Sigmoid colon (tissue), 7 donors: ENCODE data around the gene AGPAT2. TPM values are rescaled to one million over a fixed set of nuclear protein-coding genes. Genes with fewer than 3 reads are reported as not detected.

ENCODE experiments used
- DNase-seq: peaks from one replicate; pipeline ENCODE4 v3.0.0-alpha.2; 2019
- H3K27ac ChIP-seq, 4 donors: fragments of 200-600 bp; sonication (generic); one replicate each; pipeline ENCODE4 v1.5.1; 2016 to 2019; ENCODE audit warnings: mild to moderate bottlenecking in 1 of 4
- H3K27me3 ChIP-seq, 3 donors: fragments of 200-600 bp; sonication (generic); one replicate each; pipeline ENCODE4 v1.5.1; 2019; ENCODE audit warnings: mild to moderate bottlenecking in 1 of 3
- H3K36me3 ChIP-seq, 4 donors: fragments of 200-600 bp; sonication (generic); one replicate each; pipeline ENCODE4 v1.5.1; 2016 to 2019
- H3K4me1 ChIP-seq, 4 donors: fragments of 200-600 bp; sonication (generic); one replicate each; pipeline ENCODE4 v1.5.1; 2017 to 2019
- H3K4me3 ChIP-seq, 4 donors: fragments of 200-600 bp; sonication (generic); one replicate each; pipeline ENCODE4 v1.5.1; 2017 to 2019; ENCODE audit warnings: mild to moderate bottlenecking in 2 of 4, moderate library complexity in 1 of 4
- H3K9me3 ChIP-seq, 4 donors: fragments of 200-600 bp in 3 of 4; sonication (generic) in 3 of 4; one replicate each; pipeline versions ENCODE4 v1.5.1 to v1.6.1; 2013 to 2019
- CTCF ChIP-seq, 4 experiments: fragments of 450-650 bp in 3 of 4; fragments of 200-600 bp in 1 of 4; IDR thresholded peaks; one replicate each; pipeline ENCODE4 v1.5.1; 2016 to 2019; ENCODE audit warnings: antibody characterized with exemption in 4 of 4, mild to moderate bottlenecking in 3 of 4, moderate library complexity in 2 of 4
- EP300 ChIP-seq, 4 donors: sonication (generic); formaldehyde crosslinking; IDR thresholded peaks; one replicate each; pipeline ENCODE4 v1.6.1; 2017; ENCODE audit warnings: antibody characterized with exemption in 4 of 4
- POLR2A ChIP-seq, 2 donors: fragments of 450-650 bp; IDR thresholded peaks; one replicate each; pipeline ENCODE4 v1.6.1; 2016; ENCODE audit warnings: antibody characterized with exemption in 2 of 2, mild to moderate bottlenecking in 2 of 2, moderate library complexity in 2 of 2
- POLR2AphosphoS5 ChIP-seq, 4 donors: sonication (generic); formaldehyde crosslinking; IDR thresholded peaks; one replicate each; pipeline ENCODE4 v1.6.1; 2017; ENCODE audit warnings: antibody characterized with exemption in 4 of 4
- WGBS, 2 donors: extraction: QIAGEN DNeasy Blood & Tissue Kit; methylation state at CpG; one replicate each; pipeline ENCODE4 v1.1.7; 2013; 5-methylcytosine and 5-hydroxymethylcytosine counted together
- intact Hi-C: fragments of 100-400 bp; cut with DNase I; formaldehyde crosslinking; loops from one replicate; pipeline ENCODE4 v1.15.1; 2023
- polyA plus RNA-seq, 3 donors: library from polyadenylated mRNA; stranded (reverse); fragments of 200-250 nt; gene quantifications; one replicate each; pipeline ENCODE4 v1.2.3, GENCODE V29; 2013
- total RNA-seq, 4 donors: library from RNA; depleted of rRNA; stranded (reverse); fragments of >200 nt; gene quantifications; one replicate each; pipeline ENCODE4 v1.1.0, GENCODE V29; 2016
- donor health status: healthy with polysubstance abuse.
- donor health status: Bipolar disorder and iron deficiency.
- donor health status: healthy.

The AGPAT2 gene
- total and polyA plus RNA-seq, 7 donors, result 28.0 to 345 (median 62.4) TPM

- Histone ChIP-seq H3K27me3 (peaks cover 0 to 21% (median 4%) of the 10 kb centered on the region in 3 donors), H3K27ac (no peak overlapping the region), H3K36me3 (peaks cover 0 to 36% (median 5%) of the 10 kb centered on the region in 4 donors), H3K9me3 (no peaks in the 10 kb centered on the region), H3K4me3 (no peak overlapping the region), H3K4me1 (peaks cover 0 to 7% (median 0%) of the 10 kb centered on the region in 4 donors)
- WGBS, 2 donors, result 79 to 84% methylated on average over 26 of the region's 26 CpGs
- TF ChIP-seq POLR2AphosphoS5 (IDR thresholded peaks at IDR 0.05) (no peak), POLR2A (IDR thresholded peaks at IDR 0.05) (no peak), EP300 (IDR thresholded peaks at IDR 0.05) (no peak), CTCF (IDR thresholded peaks at IDR 0.05) (no peak)
- intact Hi-C loops, result no loop called here
- DNase-seq, result no peak
Measured at GRCh38 chr9:136673975-136674785, 13.1 kb downstream of the AGPAT2 start.

DNA sequence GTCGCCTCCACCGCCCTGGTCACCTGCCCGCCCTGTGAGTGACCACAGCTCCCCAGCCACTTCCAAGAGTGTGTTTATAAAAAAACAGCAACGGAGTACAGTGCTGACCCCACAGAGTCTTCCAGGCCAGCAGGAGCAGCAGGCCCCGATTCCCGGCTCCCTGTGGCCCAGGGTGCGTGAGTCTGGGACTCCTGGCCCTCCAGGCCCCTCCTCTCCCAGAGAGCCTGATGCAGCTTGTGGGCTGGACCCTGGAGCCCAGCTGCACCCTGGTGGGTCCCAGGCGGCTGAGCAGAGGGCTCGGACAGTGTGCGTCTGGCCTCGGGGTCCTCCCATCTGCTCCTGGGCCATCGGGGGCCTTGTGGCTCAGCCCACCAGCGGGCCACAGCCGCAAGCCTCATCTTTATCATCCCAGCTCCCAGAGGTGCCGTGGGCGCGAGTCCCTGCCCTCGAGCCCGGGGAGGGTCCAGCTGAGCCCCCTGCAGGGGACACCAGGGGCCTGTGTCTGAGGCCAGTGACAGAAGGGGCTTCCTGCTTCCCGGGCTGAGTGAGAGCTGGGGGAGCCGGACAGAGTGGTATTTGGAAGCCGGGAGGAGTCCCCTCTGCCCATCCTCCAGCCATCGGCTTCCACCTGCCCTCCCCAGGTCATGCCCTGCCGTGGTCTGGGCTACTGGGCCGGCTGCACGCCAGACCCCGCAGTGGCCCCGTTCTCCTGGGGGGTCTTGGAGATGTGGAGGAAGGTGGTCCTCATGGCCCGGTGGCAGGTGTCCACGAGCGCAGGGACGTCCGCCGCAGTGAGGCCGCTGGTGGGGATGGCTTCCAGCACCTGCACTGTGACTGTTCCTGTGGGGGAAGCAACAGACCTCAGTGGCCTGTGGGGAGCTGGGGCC lies 13.9 kb downstream of the AGPAT2 start:
- TF ChIP-seq EP300 (IDR thresholded peaks at IDR 0.05) (no peak), POLR2AphosphoS5 (IDR thresholded peaks at IDR 0.05) (peak in 2 of 4 donors; percentile 6 to 19)
- no peak overlapping the region for H3K4me3 ChIP-seq
- H3K27me3 ChIP-seq, result peaks cover 0 to 21% (median 4%) of the 10 kb centered on the region in 3 donors
- H3K27ac ChIP-seq, result peak overlapping the region in 1 of 4 donors; percentile 4
- H3K4me1 ChIP-seq, result peaks cover 0 to 7% (median 0%) of the 10 kb centered on the region in 4 donors
- peaks cover 0 to 36% (median 5%) of the 10 kb centered on the region in 4 donors for H3K36me3 ChIP-seq
- 84 to 90% methylated on average over 35 of the region's 35 CpGs for WGBS, 2 donors
- intact Hi-C loops, result no loop called here
- H3K9me3 ChIP-seq, result no peaks in the 10 kb centered on the region
- no peak for DNase-seq

GRCh38 chr9:136672431-136673087 lies 14.7 kb downstream of the AGPAT2 start:
- no peak overlapping the region for H3K27ac ChIP-seq
- TF ChIP-seq EP300 (IDR thresholded peaks at IDR 0.05), result no peak
- TF ChIP-seq POLR2A (IDR thresholded peaks at IDR 0.05), result no peak
- no peak for TF ChIP-seq POLR2AphosphoS5 (IDR thresholded peaks at IDR 0.05)
- no peak for TF ChIP-seq CTCF (IDR thresholded peaks at IDR 0.05)
- DNase-seq, result no peak
- 57 to 71% methylated on average over 14 of the region's 14 CpGs for WGBS, 2 donors
- peaks cover 0 to 36% (median 5%) of the 10 kb centered on the region in 4 donors for H3K36me3 ChIP-seq
- intact Hi-C loops, result no loop called here
- no peak overlapping the region for H3K4me3 ChIP-seq
- H3K9me3 ChIP-seq, result no peaks in the 10 kb centered on the region
- H3K4me1 ChIP-seq, result peaks cover 0 to 7% (median 0%) of the 10 kb centered on the region in 4 donors
- H3K27me3 ChIP-seq, result peaks cover 0 to 21% (median 4%) of the 10 kb centered on the region in 3 donors

- Histone ChIP-seq H3K27me3 (peaks cover 0 to 23% (median 6%) of the 10 kb centered on the region in 3 donors), H3K36me3 (peaks cover 0 to 33% (median 4%) of the 10 kb centered on the region in 4 donors), H3K4me1 (peaks cover 0 to 8% (median 0%) of the 10 kb centered on the region in 4 donors), H3K4me3 (no peak overlapping the region), H3K27ac (no peak overlapping the region), H3K9me3 (no peaks in the 10 kb centered on the region)
- 38 to 59% methylated on average over 27 of the region's 27 CpGs for WGBS, 2 donors
- intact Hi-C loops, result no loop called here
- no peak for TF ChIP-seq EP300 (IDR thresholded peaks at IDR 0.05)
- TF ChIP-seq CTCF (IDR thresholded peaks at IDR 0.05), result peak; percentile 31 to 86 (median 70)
- no peak for TF ChIP-seq POLR2A (IDR thresholded peaks at IDR 0.05)
- peak in 1 of 4 donors; percentile 15 for TF ChIP-seq POLR2AphosphoS5 (IDR thresholded peaks at IDR 0.05)
- no peak for DNase-seq
Measured at GRCh38 chr9:136671646-136672430, 15.4 kb downstream of the AGPAT2 start.
